IPS DF 4.7 (cell line): ENCODE measurements around the gene GRB10.

Experiments
- DNase-seq: peaks from one replicate; pipeline ENCODE4 v3.0.0-alpha.2; 2013; ENCODE audit warnings: low spot score; ENCODE audit errors: extremely low read depth

The GRB10 gene

DNA sequence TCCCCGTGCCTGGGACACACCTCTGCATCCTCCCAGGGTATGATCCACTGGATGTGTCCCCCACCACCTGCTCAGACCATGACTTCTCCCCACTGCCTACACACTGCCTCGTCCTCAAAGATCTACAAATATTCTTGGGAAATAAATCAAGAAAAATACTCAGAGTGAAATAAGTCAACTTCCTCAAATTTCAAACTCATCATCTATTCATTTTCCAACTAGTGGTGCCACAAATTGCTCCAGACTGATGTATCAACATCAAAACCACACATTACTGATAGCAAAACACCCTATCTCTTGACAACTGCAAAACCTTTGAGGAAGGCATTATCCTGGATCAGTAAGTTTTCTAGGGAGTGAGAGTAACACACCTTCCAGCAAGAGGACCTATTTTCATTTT lies 87.7 kb downstream of the GRB10 start:
- DNase-seq: no peak

GRCh38 chr7:50693455-50694130 lies 89.1 kb downstream of the GRB10 start:
- DNase-seq: no peak

DNA sequence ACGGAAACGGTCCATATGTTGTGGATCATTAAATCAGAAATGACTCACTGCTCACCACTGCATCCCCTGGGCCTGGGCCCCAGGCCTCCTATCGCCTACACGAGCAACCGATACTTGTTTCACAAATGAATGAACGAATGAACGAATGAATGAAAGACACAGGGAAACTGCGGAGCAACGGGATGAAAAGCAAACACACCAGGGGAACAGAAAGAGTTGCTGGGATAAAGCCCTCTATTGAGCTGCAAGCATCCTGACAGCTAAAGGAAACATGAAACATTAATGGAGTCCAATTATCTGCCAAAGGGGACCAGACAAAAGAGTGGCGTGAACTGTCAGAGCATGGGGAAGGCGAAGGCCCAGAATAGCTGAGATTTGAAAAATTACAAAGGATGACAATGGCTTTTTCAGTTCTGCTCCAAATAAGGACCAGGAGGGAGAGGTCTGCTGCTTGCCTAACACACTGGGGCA lies 92.1 kb downstream of the GRB10 start:
- DNase-seq: no peak

DNA sequence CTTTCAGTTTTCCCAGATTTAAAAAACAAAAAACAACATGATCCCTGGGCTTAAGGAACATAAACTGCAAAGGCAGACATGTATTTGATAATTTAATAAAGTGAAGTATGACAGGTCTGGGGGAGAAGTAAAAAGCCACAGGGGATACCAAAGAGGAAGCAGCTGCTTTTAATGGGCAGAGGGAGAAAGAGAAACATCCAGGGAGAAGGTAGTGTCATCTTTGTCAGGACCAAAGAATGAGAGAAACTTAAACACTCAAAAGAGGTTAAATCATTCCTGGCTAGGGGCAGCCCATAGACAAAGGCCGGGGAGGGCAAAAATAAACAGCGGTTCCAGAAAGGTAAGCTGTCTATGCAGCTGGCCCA lies 94.5 kb downstream of the GRB10 start:
- DNase-seq: no peak

DNA sequence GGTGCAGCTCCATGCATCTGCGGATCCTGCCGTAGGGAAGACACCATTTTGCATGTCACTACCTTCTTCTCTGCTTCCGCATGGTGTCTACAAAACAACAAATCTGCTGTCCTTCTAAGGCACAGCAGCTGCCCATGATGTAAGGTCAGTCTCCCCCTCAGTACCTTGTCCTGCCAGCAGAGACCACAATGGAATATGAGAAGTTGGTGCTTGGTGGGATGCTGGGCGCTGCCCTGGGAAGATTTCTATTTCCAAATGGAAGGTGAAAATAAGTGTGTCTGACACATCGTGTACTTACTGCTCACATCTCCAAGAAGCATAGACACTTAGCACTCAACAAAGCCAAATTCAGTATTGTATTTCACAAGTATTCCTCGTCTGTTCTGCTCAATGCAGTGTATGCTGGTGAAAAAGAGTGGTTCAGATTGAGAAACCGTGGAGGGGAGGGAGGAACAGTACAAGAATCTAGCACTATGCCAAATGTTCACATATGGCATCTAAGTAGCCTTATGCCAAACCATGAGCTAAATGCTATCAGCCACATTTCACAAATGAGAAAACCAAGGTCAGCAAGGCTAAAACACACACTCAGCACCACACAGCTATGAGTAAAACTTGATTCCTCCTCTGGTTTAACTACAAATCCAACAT lies 95.0 kb downstream of the GRB10 start:
- DNase-seq: no peak

- DNase-seq: no peak
Measured at GRCh38 chr7:50687096-50687495, 95.6 kb downstream of the GRB10 start.

- DNase-seq: no peak
Measured at GRCh38 chr7:50685135-50686065, 97.3 kb downstream of the GRB10 start.

DNA sequence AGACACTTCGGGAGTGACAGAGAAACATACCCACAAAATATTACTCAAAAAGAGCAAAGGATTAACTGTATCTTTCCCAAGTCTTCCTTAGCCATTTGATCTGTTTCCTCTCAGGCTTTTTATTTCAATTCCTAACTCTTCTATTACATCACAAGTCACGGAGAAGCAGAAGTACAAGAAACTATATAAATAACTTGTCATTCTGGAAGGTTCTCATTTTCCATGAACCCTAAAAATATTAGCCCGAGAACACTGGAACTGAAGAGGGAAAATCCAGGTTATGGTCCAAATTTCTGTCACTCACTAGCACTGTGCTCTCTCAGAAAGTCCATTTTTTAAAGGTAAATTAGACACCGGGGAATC lies 98.0 kb downstream of the GRB10 start:
- DNase-seq: no peak

DNA sequence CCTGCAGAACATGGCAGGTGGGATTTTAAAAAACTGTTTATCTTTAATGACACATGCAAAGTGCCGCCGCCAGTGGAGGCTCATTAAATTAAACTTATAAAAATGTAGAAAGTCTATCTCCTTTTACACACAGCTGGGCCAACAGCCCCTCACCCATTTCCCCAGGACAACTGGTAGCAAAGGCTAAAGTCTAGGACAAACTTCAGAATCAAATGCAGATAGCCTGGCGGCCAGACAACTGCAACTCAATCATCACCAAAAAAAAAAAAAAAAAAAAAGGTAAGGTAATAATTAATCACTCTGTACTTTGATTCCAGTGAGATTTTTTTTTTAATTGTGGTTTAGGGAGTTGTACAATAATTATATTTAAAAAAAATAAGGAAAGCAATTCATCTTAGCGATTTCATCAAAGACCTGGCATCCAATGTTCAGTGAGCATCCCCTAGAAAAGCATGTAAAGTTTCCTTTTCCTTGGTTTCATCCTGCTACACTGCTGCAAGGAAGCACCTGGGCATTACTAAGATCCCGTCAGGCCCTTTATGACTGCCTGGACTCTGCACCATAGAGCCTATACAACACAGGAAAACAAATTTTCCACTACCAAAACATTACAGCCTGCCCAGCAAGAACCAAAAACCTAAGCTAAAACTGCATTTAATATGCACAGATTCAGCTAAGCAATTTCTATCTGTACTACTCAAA lies 98.5 kb downstream of the GRB10 start:
- DNase-seq: no peak

GRCh38 chr7:50682573-50682972 lies 100.1 kb downstream of the GRB10 start:
- no peak for DNase-seq

DNA sequence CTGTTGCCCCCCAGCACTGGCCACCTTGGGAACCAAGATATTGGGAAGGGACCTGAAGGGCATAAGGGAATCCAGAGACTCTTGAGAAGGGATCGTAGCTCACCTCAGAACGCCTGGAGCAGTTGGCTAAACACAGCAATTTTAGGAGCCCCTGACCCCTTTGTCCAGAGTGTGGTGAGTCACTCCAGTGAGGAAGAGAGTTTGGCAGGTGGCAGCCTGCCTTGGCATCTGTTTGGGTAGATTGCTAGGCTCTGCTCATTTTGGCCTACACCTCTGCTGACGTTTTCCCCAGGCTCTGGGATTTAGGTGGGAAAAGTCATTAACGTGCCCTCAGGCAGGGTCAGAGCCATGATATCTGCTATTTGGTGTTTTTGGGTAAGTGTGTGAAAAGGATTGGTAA lies 100.6 kb downstream of the GRB10 start:
- no peak for DNase-seq

DNA sequence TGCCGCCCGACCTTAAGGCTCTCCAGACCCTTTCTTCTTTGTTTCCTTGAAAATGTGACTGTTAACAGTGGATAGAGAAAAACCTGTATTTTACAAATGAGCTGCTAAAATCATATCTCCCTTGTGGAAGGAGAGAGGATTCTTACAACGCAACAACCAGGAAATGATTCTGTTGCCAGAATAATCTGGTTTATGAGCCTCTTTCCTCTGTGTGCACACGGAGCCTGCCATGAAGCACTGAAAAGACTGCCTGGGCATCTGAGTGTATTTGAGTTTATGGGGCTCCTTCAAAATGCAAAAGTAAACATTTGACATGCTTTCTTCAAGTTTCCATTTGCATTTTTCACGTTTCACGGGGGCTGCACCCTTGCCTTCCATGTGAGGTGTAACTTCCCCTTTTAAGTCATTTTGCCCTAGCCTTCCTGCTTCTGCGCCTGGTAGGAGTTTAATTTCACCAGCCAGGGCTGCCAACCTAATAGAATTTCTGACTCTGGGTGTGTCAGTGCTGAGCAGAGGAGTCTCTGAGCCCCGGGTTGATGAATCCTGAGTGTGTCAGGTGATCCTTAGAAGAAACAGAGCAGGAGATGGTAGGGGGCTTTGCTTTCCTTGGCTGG lies 101.2 kb downstream of the GRB10 start:
- no peak for DNase-seq

GRCh38 chr7:50679218-50680007 lies 103.3 kb downstream of the GRB10 start:
- DNase-seq: no peak

DNA sequence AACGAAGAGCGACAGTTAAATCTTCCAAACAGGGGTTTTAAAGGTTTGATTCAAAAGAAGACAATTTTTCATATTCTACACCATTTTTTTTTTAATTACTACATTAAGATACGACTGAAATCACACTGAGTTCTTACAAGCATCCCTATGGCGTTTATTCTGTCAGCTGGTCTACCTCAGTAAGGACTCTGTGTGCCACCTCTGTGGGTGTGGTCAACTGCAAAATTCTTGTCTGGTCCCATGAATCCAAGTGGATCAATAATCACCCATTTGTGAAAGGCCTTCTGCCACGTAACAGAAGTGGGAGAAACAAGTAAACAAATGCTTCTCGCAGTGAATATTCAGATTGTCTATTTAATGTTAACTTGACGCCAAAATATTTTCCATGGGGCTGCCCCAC lies 104.1 kb downstream of the GRB10 start:
- no peak for DNase-seq

DNA sequence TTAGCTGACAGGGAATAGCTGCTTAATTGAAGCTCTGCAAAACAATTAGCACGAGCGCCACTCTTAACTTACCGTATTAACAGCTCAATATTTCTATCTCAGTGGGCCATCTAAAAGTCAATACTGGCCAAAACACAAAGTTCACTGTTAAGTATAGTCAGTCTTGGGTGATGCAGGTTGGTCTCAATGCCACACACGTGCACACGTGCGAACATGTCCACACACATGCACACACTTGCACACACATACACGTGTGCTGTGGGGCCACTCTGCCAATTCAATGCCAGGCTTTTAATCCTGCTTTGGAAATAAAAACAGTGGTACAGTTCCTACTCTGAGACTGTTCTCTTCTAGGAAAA lies 105.1 kb downstream of the GRB10 start:
- no peak for DNase-seq

- no peak for DNase-seq
Measured at GRCh38 chr7:50676740-50677637, 105.7 kb downstream of the GRB10 start.

DNA sequence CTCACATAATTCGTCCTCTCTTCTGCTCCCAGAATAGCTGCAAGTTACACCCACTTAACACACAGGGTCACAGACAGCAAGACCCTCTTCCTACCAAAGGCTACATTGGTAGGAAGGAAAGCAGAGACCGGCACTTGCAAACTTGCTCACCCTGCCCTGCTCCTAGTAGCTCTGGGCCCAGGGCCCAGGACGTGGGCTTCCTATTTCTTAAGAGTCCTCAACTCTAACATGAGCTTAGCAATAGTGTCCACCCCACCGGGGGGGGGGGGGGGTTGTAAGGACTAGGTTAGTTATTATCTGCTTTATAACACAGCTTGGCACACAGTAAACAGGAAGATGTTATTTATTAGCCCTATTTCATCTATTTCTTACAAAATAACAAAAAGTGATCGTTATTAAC lies 106.6 kb downstream of the GRB10 start:
- DNase-seq: no peak

DNA sequence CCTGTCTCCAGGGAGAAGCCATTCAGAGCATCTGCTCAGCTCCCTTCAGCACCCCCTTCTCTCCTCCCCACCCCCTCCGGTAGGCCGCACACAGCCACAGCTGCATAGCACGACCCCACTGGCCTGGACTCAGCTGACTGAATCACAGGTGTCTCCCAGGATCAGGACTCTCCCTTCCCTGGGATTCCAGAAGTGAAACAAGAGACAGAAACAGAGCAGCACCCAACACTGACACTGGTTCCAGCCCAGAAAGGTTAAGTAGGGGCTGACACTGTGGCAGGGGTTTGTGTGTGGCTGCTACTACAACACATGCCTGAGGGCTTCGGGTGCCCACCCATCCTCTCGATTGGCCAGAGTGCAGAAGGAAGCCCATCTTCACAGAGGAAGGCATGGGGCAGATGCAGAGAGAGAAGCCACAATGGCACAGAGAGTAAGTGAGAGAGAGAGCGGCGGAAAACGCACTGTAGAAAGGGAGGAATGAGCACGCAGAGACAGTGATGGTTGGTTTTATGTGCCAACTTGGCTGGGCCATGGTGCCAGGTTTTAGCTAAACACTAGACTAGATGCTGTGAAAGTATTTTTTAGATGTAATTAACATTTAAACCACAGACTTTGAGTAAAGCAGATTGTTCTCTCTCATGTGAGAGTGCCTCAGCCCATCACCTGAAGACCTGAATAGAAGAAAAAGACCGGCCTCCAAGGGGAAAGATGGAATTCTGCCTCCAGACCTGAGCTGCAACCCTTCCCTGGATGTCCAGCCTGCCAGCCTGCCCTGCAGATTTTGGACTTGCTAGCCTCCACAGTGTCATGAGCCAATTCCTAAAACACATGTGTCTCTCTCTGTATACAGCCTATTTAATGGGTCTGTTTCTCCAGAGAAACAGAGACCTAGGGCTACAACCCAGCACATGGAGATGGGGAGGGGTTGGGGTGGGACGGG lies 107.5 kb downstream of the GRB10 start:
- DNase-seq: no peak
